Measurements from ENCODE around the gene ACO1.

Gene ACO1

GRCh38 chr9:32411753-32412152 lies 27.3 kb downstream of the ACO1 start:
- Histone ChIP-seq H4K20me1 (ENCODE audit: low read depth, low read length) (no peaks in the 10 kb centered on the region), H3K9me2 (replicated peaks; ENCODE audit: insufficient read depth, low read length) (no peaks in the 10 kb centered on the region), H3K79me2 (ENCODE audit: insufficient read depth, low read length) (no peaks in the 10 kb centered on the region), H3K9ac (ENCODE audit: low read length) (no peak overlapping the region), H3F3A (ENCODE audit: insufficient read depth) (no peaks in the 10 kb centered on the region), H3K36me3 (ENCODE audit: low read length) (0 out of 2 replicates have a peak, but pooled peaks cover 2% of the 10 kb centered on the region), H3K4me3 (ENCODE audit: insufficient read depth, low read length, poor library complexity, severe bottlenecking) (no peak overlapping the region), H3K4me2 (ENCODE audit: low read depth, low read length, poor library complexity, severe bottlenecking) (no peak overlapping the region), H3K27ac (ENCODE audit: low read depth, low read length) (no peak overlapping the region), H3K27me3 (ENCODE audit: low read length) (no peaks in the 10 kb centered on the region), H2AFZ (ENCODE audit: low read depth, low read length, severe bottlenecking) (no peak overlapping the region), H3K9me3 (ENCODE audit: insufficient read depth, low read length) (no peaks in the 10 kb centered on the region)
- no peak for TF ChIP-seq CTCF (IDR thresholded peaks at IDR 0.05; ENCODE audit: insufficient read depth, low read length, poor library complexity, severe bottlenecking)

GRCh38 chr9:32412440-32412839 lies 28.0 kb downstream of the ACO1 start:
- TF ChIP-seq CTCF (IDR thresholded peaks at IDR 0.05; ENCODE audit: insufficient read depth, low read length, poor library complexity, severe bottlenecking) (no peak), EZH2phosphoT487 (conservative IDR thresholded peaks at IDR 0.05; ENCODE audit: low read length) (no peak)
- no peak overlapping the region for H2AFZ ChIP-seq (ENCODE audit: low read depth, low read length, severe bottlenecking)
- no peaks in the 10 kb centered on the region for H3K79me2 ChIP-seq (ENCODE audit: insufficient read depth, low read length)
- no peaks in the 10 kb centered on the region for H3K9me2 ChIP-seq (replicated peaks; ENCODE audit: insufficient read depth, low read length)
- H3K4me3 ChIP-seq (ENCODE audit: insufficient read depth, low read length, poor library complexity, severe bottlenecking) = no peak overlapping the region
- H3K36me3 ChIP-seq (ENCODE audit: low read length) = 0 out of 2 replicates have a peak, but pooled peaks cover 2% of the 10 kb centered on the region
- H3K9me3 ChIP-seq (ENCODE audit: insufficient read depth, low read length) = no peaks in the 10 kb centered on the region
- no peaks in the 10 kb centered on the region for H3K27me3 ChIP-seq (ENCODE audit: low read length)
- H3F3A ChIP-seq (ENCODE audit: insufficient read depth) = no peaks in the 10 kb centered on the region
- H4K20me1 ChIP-seq (ENCODE audit: low read depth, low read length) = no peaks in the 10 kb centered on the region
- H3K4me2 ChIP-seq (ENCODE audit: low read depth, low read length, poor library complexity, severe bottlenecking) = no peak overlapping the region
- no peak overlapping the region for H3K9ac ChIP-seq (ENCODE audit: low read length)
- no peak overlapping the region for H3K27ac ChIP-seq (ENCODE audit: low read depth, low read length)

- H3K4me3 ChIP-seq (ENCODE audit: insufficient read depth, low read length, poor library complexity, severe bottlenecking) = no peak overlapping the region
- H3K27me3 ChIP-seq (ENCODE audit: low read length) = no peaks in the 10 kb centered on the region
- 0 out of 2 replicates have a peak, but pooled peaks cover under 1% of the 10 kb centered on the region for H3K36me3 ChIP-seq (ENCODE audit: low read length)
- no peak overlapping the region for H3K4me2 ChIP-seq (ENCODE audit: low read depth, low read length, poor library complexity, severe bottlenecking)
- H3K9me2 ChIP-seq (replicated peaks; ENCODE audit: insufficient read depth, low read length) = no peaks in the 10 kb centered on the region
- H3K79me2 ChIP-seq (ENCODE audit: insufficient read depth, low read length) = no peaks in the 10 kb centered on the region
- H4K20me1 ChIP-seq (ENCODE audit: low read depth, low read length) = no peaks in the 10 kb centered on the region
- H3F3A ChIP-seq (ENCODE audit: insufficient read depth) = no peaks in the 10 kb centered on the region
- H2AFZ ChIP-seq (ENCODE audit: low read depth, low read length, severe bottlenecking) = no peak overlapping the region
- H3K27ac ChIP-seq (ENCODE audit: low read depth, low read length) = no peak overlapping the region
- no peak for TF ChIP-seq CTCF (IDR thresholded peaks at IDR 0.05; ENCODE audit: insufficient read depth, low read length, poor library complexity, severe bottlenecking)
- no peak for TF ChIP-seq EZH2phosphoT487 (conservative IDR thresholded peaks at IDR 0.05; ENCODE audit: low read length)
- no peaks in the 10 kb centered on the region for H3K9me3 ChIP-seq (ENCODE audit: insufficient read depth, low read length)
- H3K9ac ChIP-seq (ENCODE audit: low read length) = no peak overlapping the region
Measured at GRCh38 chr9:32413424-32413823, 29.0 kb downstream of the ACO1 start.
